Right lobe of liver (tissue), 4 donors: ENCODE data around the gene UGT2B17.

Experiments
- CTCF ChIP-seq, 4 donors: fragments of 200-600 bp in 3 of 4; fragments of 450-650 bp in 1 of 4; IDR thresholded peaks; one replicate each; pipeline versions ENCODE4 v1.5.1 to v1.8.0; 2016 to 2022; ENCODE audit warnings: antibody characterized with exemption in 4 of 4, mild to moderate bottlenecking in 2 of 4
- POLR2A ChIP-seq: fragments of 450-650 bp; IDR thresholded peaks from one replicate; pipeline ENCODE4 v1.6.1; 2017; ENCODE audit warnings: antibody characterized with exemption, mild to moderate bottlenecking
- donor health status: DM: no; HTN: no; CAD: no.
- donor health status: DM: no; HTN: no; CAD: no.
- donor health status: DM: no; HTN: yes; CAD: no.

DNA sequence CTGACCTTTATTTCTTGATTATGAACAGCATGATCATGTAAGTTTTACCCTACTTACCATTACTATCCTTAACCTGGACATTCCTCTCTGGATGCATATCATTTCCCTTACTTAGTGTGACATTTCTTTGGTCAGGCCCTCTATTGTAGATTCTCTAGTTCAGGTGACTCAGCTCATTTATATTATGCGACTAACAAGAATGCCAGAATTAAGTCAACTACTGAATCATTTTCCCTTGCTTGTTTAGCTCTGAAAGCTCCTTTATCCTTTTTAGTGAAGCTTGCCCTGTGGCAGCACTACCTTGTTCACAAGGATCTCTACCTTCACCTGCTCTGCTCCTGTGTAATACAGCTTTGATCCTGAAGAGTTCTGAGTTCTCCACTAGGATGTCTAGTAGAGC, 15.1 kb upstream of the UGT2B17 start:
- TF ChIP-seq CTCF (IDR thresholded peaks at IDR 0.05) (no peak), POLR2A (no peak)
